Gastrocnemius medialis (tissue), 4 donors: ENCODE measurements around the gene SETD5.

ENCODE experiments used
- POLR2A ChIP-seq, 2 donors: fragments of 450-650 bp; IDR thresholded peaks; one replicate each; pipeline ENCODE4 v1.6.1; 2017; ENCODE audit warnings: antibody characterized with exemption in 2 of 2, mild to moderate bottlenecking in 2 of 2, moderate library complexity in 2 of 2
- TF ChIP-seq, protein P1 (sequence below), 5 experiments: fragments of 450-650 bp in 3 of 5; fragments of 200-600 bp in 2 of 5; sonication (generic) in 2 of 5; IDR thresholded peaks in 4 of 5; conservative IDR thresholded peaks in 1 of 5; 1 replicate in 4 of 5; 2 replicates in 1 of 5; pipeline ENCODE4 v1.5.1; 2016 to 2019; ENCODE audit warnings: antibody characterized with exemption in 5 of 5, mild to moderate bottlenecking in 3 of 5, moderate library complexity in 3 of 5

DNA sequence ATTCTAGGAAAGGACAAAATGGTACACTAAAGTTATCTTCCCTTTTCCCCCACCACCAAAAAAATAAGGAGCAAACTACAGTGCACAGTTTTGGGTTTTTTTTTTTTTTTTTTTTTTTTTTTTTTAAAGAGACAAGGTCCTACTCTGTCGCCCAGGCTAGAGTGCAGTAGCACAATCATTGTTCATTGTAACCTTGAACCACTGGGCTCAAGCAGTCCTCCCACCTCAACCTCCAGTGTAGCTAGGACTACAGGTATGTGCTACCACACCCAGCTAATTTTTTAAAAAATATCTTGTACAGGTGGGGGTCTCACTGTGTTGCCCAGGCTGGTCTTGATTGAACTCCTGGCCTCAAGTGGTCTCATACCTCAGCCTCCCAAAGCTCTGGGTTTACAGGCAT lies 14.9 kb downstream of the SETD5 start:
- TF ChIP-seq, protein P1, sequence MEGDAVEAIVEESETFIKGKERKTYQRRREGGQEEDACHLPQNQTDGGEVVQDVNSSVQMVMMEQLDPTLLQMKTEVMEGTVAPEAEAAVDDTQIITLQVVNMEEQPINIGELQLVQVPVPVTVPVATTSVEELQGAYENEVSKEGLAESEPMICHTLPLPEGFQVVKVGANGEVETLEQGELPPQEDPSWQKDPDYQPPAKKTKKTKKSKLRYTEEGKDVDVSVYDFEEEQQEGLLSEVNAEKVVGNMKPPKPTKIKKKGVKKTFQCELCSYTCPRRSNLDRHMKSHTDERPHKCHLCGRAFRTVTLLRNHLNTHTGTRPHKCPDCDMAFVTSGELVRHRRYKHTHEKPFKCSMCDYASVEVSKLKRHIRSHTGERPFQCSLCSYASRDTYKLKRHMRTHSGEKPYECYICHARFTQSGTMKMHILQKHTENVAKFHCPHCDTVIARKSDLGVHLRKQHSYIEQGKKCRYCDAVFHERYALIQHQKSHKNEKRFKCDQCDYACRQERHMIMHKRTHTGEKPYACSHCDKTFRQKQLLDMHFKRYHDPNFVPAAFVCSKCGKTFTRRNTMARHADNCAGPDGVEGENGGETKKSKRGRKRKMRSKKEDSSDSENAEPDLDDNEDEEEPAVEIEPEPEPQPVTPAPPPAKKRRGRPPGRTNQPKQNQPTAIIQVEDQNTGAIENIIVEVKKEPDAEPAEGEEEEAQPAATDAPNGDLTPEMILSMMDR (IDR thresholded peaks at IDR 0.05 in 4 of 5, conservative IDR thresholded peaks at IDR 0.05 in 1 of 5) = no peak
- no peak for TF ChIP-seq POLR2A (IDR thresholded peaks at IDR 0.05)
